GM10266 (cell line): Measurements from ENCODE around the gene PLET1.

Source experiments
- DNase-seq: peaks from one replicate; pipeline ENCODE4 v3.0.0; 2012; ENCODE audit errors: extremely low spot score
- TF ChIP-seq, protein P1 (sequence below): IDR thresholded peaks from 2 replicates; pipeline ENCODE4 v1.5.1; 2012; ENCODE audit warnings: mild to moderate bottlenecking, low read depth; ENCODE audit not compliant: control insufficient read depth, insufficient read depth; ENCODE audit errors: missing control alignments

The PLET1 gene

DNA sequence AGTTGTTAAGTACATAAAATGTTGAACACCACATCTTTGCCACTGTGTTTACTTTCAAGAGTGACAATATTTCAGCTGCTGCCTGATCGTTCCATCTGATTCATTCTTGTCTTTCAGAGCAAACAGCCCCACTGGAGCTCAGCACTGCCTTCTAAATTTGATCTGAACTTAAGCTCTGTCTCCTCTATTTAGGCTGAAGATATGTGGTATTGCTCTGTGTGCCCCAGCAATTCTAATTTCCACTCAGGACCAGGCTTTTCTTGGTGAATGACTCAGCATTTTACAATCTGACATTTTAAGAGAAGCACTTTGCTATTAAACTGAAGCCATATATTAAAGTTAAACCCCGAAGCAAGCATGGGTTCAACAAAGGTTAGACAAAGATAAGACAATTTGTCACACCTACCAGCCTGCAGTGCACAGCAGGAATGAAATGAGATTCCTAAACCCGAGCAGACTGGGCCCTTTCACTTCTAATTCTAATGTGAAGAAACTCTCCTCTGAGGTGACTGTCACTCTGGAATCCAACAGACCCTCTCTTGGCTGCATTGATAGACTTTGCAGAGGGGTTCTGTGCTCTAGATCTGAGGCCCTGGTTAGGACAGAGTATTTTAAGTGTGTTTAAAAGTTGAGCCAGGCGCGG is 41.7 kb upstream of the PLET1 start:
- TF ChIP-seq, protein P1, sequence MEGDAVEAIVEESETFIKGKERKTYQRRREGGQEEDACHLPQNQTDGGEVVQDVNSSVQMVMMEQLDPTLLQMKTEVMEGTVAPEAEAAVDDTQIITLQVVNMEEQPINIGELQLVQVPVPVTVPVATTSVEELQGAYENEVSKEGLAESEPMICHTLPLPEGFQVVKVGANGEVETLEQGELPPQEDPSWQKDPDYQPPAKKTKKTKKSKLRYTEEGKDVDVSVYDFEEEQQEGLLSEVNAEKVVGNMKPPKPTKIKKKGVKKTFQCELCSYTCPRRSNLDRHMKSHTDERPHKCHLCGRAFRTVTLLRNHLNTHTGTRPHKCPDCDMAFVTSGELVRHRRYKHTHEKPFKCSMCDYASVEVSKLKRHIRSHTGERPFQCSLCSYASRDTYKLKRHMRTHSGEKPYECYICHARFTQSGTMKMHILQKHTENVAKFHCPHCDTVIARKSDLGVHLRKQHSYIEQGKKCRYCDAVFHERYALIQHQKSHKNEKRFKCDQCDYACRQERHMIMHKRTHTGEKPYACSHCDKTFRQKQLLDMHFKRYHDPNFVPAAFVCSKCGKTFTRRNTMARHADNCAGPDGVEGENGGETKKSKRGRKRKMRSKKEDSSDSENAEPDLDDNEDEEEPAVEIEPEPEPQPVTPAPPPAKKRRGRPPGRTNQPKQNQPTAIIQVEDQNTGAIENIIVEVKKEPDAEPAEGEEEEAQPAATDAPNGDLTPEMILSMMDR = no peak
- DNase-seq = no peak

DNA sequence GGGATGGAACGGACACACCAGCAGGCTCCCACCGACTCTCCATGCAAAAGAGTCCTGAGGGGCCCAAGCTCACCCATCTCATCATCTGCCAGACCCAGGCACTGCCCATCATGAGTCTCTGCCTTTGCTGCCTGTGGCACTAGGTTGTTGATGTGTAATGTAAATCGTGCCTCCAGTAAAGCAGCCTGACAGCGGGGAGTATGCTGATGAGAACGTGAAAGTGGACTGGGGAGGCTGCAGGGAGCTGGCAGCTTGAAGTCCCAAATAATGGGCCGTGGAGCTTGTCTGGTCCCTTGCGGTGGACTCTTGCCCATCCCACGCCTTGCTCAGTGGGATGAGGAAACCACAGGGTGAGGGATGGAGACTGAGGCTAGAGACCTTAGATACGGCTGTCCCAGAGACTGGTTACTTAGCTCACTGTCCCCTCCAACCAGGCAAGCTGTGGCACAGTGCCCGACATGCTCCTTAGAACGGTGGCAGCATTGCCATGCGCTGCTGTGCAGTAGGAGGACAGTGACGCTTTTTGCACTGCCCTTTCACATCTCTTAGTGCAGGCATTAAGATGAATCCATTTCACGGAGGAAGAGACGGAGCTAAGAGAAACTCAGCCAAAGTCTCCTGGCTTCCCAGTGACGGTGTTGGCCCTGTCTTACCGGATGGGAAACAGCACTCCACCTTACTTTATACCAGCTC is 39.6 kb upstream of the PLET1 start:
- TF ChIP-seq, protein P1 = no peak
- no peak for DNase-seq

DNA sequence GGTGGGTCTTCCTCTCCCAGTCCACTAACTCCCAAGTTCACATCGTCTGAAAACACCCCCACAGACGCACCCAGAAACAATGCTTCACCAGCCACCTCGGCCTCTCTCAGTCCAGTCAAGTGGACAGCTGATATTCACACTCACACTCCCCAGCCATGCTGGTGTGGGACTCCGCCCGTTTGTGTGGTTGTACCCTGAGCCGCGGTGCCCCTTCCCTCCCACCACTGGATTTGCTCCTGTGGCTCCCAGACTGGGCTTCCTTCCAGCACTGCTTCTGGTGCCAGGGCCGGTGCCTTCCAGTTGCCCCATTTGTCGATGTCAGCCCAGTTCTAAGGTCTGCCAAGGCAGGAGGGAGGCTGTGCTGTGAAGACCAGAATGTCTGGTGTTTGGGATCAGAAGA is 37.9 kb upstream of the PLET1 start:
- DNase-seq = no peak
- TF ChIP-seq, protein P1 = no peak

DNA sequence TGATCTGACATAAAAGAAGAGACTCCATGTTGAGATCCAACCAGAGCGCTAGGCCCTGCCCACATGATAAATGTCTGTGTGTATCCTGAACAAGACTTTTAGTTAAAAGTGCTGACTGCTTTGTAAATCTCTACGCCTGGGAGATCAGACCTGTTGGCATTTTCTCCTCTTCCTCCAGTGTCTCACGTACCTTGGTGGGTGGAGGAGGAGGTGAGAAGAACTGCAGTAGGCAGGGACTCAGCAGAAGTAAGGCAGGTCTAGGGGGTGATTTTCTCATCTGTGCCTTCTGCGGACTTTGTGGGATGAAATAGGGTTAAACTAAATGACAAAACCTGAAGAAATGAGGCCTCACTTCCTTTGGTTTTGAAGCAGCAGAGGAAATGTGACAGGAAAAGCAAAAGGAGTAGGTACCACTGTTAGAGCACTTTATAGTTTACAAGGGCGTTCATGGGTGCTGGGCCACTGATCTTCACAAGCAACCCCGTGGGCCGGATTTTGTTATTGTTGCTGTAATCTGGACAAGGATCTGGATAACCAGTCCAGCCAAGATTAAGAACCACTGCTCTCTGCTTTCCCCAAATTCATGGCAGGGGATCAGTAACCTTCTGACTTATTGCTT is 36.7 kb upstream of the PLET1 start:
- TF ChIP-seq, protein P1 = no peak
- DNase-seq = no peak

DNA sequence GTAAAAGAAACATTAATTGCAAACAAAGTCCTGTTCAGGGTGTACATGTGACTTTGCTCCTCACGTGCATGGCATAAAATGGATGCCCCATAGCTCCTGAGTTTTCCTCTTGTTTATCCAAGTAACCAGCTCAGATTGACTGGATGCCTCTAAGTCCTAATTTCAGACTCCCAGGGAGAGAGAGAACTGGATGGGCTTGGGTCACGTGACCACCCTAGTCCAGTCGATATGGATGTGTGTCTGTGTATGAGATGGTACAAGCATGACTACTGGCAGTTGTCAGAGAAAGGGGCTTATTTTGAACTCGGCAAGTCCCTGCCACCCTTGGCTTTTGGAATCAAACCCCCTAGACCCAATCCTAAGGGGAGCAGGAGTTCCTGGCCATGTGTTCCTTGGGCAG is 35.4 kb upstream of the PLET1 start:
- no peak for DNase-seq
- TF ChIP-seq, protein P1 = no peak

DNA sequence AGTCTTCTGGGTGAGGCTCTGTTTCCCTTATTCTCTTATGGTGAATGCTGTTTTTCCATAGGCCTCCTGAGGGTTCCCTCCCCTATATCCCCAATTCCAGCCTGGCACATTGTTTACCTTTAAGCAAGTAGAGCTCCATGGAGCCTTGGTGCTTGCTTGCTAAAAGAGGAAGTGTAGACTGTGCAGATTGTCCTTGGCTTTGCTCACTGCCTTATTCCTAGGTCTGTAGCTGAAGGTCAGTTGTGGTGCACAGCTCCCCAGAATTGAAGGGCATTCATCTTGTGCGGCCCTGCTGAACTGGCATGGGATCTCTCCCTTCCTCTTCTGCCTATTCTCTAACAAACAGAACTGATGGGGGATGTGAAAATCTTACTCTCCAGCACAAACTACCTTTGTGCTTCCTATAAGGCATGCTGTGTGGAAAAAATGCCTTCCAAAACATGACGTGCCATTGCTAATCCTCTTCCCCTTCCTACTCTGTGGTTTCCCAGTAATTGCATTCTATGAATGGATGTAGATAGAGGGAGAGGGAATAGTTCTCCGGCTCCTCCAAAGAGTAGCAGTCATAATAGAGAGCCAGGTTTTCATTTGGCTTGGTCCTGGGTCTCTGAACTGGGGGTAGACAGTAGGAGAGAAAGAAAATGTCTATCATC is 34.2 kb upstream of the PLET1 start:
- TF ChIP-seq, protein P1 = no peak
- DNase-seq = no peak

DNA sequence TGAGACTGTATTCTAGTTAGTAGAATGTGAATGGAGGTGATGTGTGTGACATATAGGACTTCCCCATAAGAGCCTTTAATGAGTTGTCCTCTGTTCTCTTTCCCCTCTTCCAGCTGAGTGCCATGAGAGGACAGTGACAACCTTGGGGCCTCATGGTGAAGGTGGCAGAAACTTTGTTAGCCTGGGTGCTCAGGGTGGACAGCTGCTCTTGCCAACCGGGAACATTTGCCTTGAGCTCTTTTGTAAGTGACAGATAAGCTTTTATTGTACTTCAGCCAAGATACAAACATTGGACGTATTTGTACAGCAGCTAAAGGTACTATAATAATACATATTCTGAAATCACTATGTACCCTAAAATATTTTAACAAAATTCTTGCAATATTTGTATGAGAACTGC is 33.0 kb upstream of the PLET1 start:
- no peak for DNase-seq
- TF ChIP-seq, protein P1 = no peak
